B cell (primary cell): ENCODE results near the gene CPD.

Experiments
- CTCF ChIP-seq: fragments of 200-600 bp; IDR thresholded peaks from one replicate; pipeline ENCODE4 v1.8.0; 2022; ENCODE audit warnings: antibody characterized with exemption, mild to moderate bottlenecking
- EZH2 ChIP-seq: IDR thresholded peaks from 2 replicates; pipeline ENCODE4 v1.6.1; 2012; ENCODE audit warnings: borderline replicate concordance, low read depth, mild to moderate bottlenecking, moderate library complexity, low read length; ENCODE audit not compliant: insufficient read depth, poor library complexity, severe bottlenecking

- TF ChIP-seq EZH2 (no peak), CTCF (no peak)
Observed at GRCh38 chr17:30475206-30475605, 96.5 kb downstream of the CPD start.
